Liver (tissue), 9 donors: ENCODE data around the gene NXPH3. TPM values are rescaled to one million over a fixed set of nuclear protein-coding genes. Genes with fewer than 3 reads are reported as not detected.

ENCODE experiments used
- DNase-seq: peaks from one replicate; pipeline ENCODE4 v3.0.0-alpha.2; 2017; ENCODE audit warnings: low spot score
- H3K27ac ChIP-seq, 2 donors: one replicate each; pipeline ENCODE4 v1.7.0; 2013; ENCODE audit warnings: inconsistent platforms in 2 of 2, low read length in 2 of 2, control low read depth in 1 of 2, low read depth in 1 of 2, mild to moderate bottlenecking in 1 of 2
- H3K27me3 ChIP-seq, 4 donors: one replicate each; pipeline versions ENCODE4 v1.6.1 to v1.7.0; 2013; ENCODE audit warnings: low read length in 3 of 4, inconsistent platforms in 1 of 4, mild to moderate bottlenecking in 1 of 4, moderate library complexity in 1 of 4; ENCODE audit not compliant: control insufficient read depth in 4 of 4, insufficient read depth in 4 of 4
- H3K36me3 ChIP-seq, 4 donors: one replicate each; pipeline versions ENCODE4 v1.6.1 to v1.7.0; 2013; ENCODE audit warnings: low read length in 3 of 4, mild to moderate bottlenecking in 3 of 4, low read depth in 1 of 4, moderate library complexity in 1 of 4; ENCODE audit not compliant: control insufficient read depth in 4 of 4, insufficient read depth in 3 of 4
- H3K4me1 ChIP-seq, 4 donors: one replicate each; pipeline versions ENCODE4 v1.6.1 to v1.7.0; 2013; ENCODE audit warnings: low read length in 3 of 4, mild to moderate bottlenecking in 3 of 4, moderate library complexity in 1 of 4; ENCODE audit not compliant: control insufficient read depth in 4 of 4, insufficient read depth in 4 of 4
- H3K4me3 ChIP-seq, 3 donors: one replicate each; pipeline versions ENCODE4 v1.6.1 to v1.7.0; 2013; ENCODE audit warnings: low read length in 3 of 3, control low read depth in 1 of 3, low read depth in 1 of 3, mild to moderate bottlenecking in 1 of 3
- H3K9ac ChIP-seq, 2 donors: one replicate each; pipeline ENCODE4 v1.7.0; 2013; ENCODE audit warnings: low read length in 2 of 2, mild to moderate bottlenecking in 2 of 2, moderate library complexity in 2 of 2, control low read depth in 1 of 2, low read depth in 1 of 2
- H3K9me3 ChIP-seq, 4 donors: one replicate each; pipeline versions ENCODE4 v1.6.1 to v1.7.0; 2013; ENCODE audit warnings: low read length in 3 of 4; ENCODE audit not compliant: control insufficient read depth in 4 of 4
- ATF3 ChIP-seq: IDR thresholded peaks from 2 replicates; pipeline ENCODE4 v1.6.1; 2016; ENCODE audit warnings: antibody characterized with exemption
- CTCF ChIP-seq: fragments of 150-350 bp; IDR thresholded peaks from 2 replicates; pipeline ENCODE4 v1.5.1; 2017; ENCODE audit warnings: improper control_type of control experiment, low read depth, low read length; ENCODE audit not compliant: missing input control
- FOXA1 ChIP-seq: IDR thresholded peaks from 2 replicates; pipeline ENCODE4 v1.6.1; 2016; ENCODE audit warnings: antibody characterized with exemption
- FOXA2 ChIP-seq: IDR thresholded peaks from 2 replicates; pipeline ENCODE4 v1.6.1; 2016; ENCODE audit warnings: antibody characterized with exemption
- GABPA ChIP-seq, 2 donors: IDR thresholded peaks in 1 of 2; conservative IDR thresholded peaks in 1 of 2; 2 replicates each; pipeline ENCODE4 v1.6.1; 2016; ENCODE audit warnings: antibody characterized with exemption in 2 of 2, mild to moderate bottlenecking in 1 of 2, moderate library complexity in 1 of 2
- HNF4A ChIP-seq, 2 donors: conservative IDR thresholded peaks; 2 replicates each; pipeline ENCODE4 v1.6.1; 2016; ENCODE audit warnings: antibody characterized with exemption in 2 of 2, mild to moderate bottlenecking in 2 of 2
- HNF4G ChIP-seq: IDR thresholded peaks from 2 replicates; pipeline ENCODE4 v1.6.1; 2016; ENCODE audit warnings: antibody characterized with exemption
- JUND ChIP-seq, 2 donors: IDR thresholded peaks; 2 replicates each; pipeline ENCODE4 v1.6.1; 2016; ENCODE audit warnings: antibody characterized with exemption in 2 of 2
- NR2F2 ChIP-seq: IDR thresholded peaks from 2 replicates; pipeline ENCODE4 v1.6.1; 2016; ENCODE audit warnings: antibody characterized with exemption
- RAD21 ChIP-seq, 2 donors: IDR thresholded peaks; 2 replicates each; pipeline ENCODE4 v1.6.1; 2016; ENCODE audit warnings: antibody characterized with exemption in 2 of 2, mild to moderate bottlenecking in 2 of 2
- REST ChIP-seq: IDR thresholded peaks from 2 replicates; pipeline ENCODE4 v1.6.1; 2016; ENCODE audit warnings: antibody characterized with exemption, mild to moderate bottlenecking
- RXRA ChIP-seq, 2 donors: IDR thresholded peaks; 2 replicates each; pipeline ENCODE4 v1.6.1; 2017 to 2018; ENCODE audit warnings: antibody characterized with exemption in 2 of 2, mild to moderate bottlenecking in 1 of 2
- SP1 ChIP-seq: IDR thresholded peaks from 2 replicates; pipeline ENCODE4 v1.6.1; 2018; ENCODE audit warnings: antibody characterized with exemption, mild to moderate bottlenecking
- YY1 ChIP-seq: IDR thresholded peaks from 2 replicates; pipeline ENCODE4 v1.6.1; 2016; ENCODE audit warnings: antibody characterized with exemption, mild to moderate bottlenecking
- ZBTB33 ChIP-seq: IDR thresholded peaks from 2 replicates; pipeline ENCODE4 v1.6.1; 2016; ENCODE audit warnings: antibody characterized with exemption
- WGBS: extraction: QIAGEN DNeasy Blood & Tissue Kit; methylation state at CpG from one replicate; pipeline ENCODE4 v1.1.7; 2013; 5-methylcytosine and 5-hydroxymethylcytosine counted together
- polyA plus RNA-seq, 2 donors: library from polyadenylated mRNA; stranded (reverse) in 1 of 2; unstranded in 1 of 2; fragments of 200-250 nt in 1 of 2; fragments of >200 nt in 1 of 2; fragmentation: Nextera tagmentation in 1 of 2; extraction: Ambion mirVana in 1 of 2; gene quantifications; one replicate each; pipeline versions ENCODE4 v1.2.1 to v1.2.3, GENCODE V29; 2013 to 2015
- total RNA-seq, 2 donors: library from RNA; depleted of rRNA; stranded (reverse); fragments of >200 nt; gene quantifications; one replicate each; pipeline ENCODE4 v1.2.3, GENCODE V29; 2014
- donor health status: healthy.
- donor health status: healthy.
- donor health status: healthy.
- donor health status: healthy.
- donor health status: healthy.

Gene NXPH3
- total and polyA plus RNA-seq, 4 donors = 0.17 to 0.22 TPM; not detected in 2

GRCh38 chr17:49574945-49575678 lies 559 bp upstream of the NXPH3 start (continued):
- TF ChIP-seq ZBTB33 = no peak
- TF ChIP-seq REST = no peak
- TF ChIP-seq FOXA1 = no peak

- Histone ChIP-seq H3K4me3 (peak overlapping the region in 2 of 3 donors; percentile 38 to 48), H3K9me3 (no peaks in the 10 kb centered on the region), H3K4me1 (peaks cover 8 to 18% (median 12%) of the 10 kb centered on the region in 4 donors), H3K27me3 (peaks cover 0 to 5% (median 2%) of the 10 kb centered on the region in 4 donors), H3K27ac (no peak overlapping the region), H3K9ac (no peak overlapping the region), H3K36me3 (no peaks in the 10 kb centered on the region)
- 2% methylated on average over 68 of the region's 68 CpGs for WGBS
- TF ChIP-seq FOXA1 (no peak), ZBTB33 (no peak), REST (no peak), RAD21 (IDR thresholded peaks at IDR 0.05) (no peak), ATF3 (no peak), FOXA2 (no peak), SP1 (no peak), RXRA (IDR thresholded peaks at IDR 0.05) (no peak), HNF4G (no peak), YY1 (no peak), HNF4A (conservative IDR thresholded peaks at IDR 0.05) (no peak), CTCF (no peak), GABPA (IDR thresholded peaks at IDR 0.05 in 1 of 2, conservative IDR thresholded peaks at IDR 0.05 in 1 of 2) (no peak), JUND (IDR thresholded peaks at IDR 0.05) (no peak), NR2F2 (no peak)
- no peak for DNase-seq
Measured at GRCh38 chr17:49576088-49576916, 631 bp downstream of the NXPH3 start.
